Fibroblast of pulmonary artery (primary cell): ENCODE data around the gene FTO.

Experiments used
- DNase-seq: peaks from one replicate; pipeline ENCODE4 v3.0.0-alpha.2; 2010; ENCODE audit warnings: low read depth
- H3K4me3 ChIP-seq: replicated peaks from 2 replicates; pipeline ENCODE4 v1.5.1; 2011; ENCODE audit warnings: low read depth, mild to moderate bottlenecking, control low read depth, low read length, moderate library complexity
- TF ChIP-seq, protein P1 (sequence below): IDR thresholded peaks from 2 replicates; pipeline ENCODE4 v1.5.1; 2011; ENCODE audit warnings: mild to moderate bottlenecking, control low read depth, low read length, inconsistent platforms; ENCODE audit errors: missing control alignments

Gene FTO

DNA sequence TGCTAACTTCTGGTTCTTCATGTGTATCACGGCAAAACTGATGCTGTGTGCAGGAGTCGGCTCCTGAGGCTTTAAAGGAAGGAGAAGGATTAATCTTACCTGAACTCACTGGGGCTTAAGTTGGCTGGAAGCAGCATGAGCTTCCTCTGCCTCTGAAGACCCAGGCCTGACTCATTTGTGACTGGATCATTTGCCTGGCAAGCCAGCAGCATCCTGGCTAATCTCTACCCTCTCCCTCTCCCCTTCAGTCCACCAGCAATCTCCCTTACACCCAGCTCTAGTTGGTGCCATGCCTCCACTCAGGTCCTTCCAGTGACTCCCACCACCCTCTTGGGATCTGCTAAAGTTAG is 432.3 kb downstream of the FTO start:
- DNase-seq, result peak; percentile 44
- H3K4me3 ChIP-seq, result no peak overlapping the region
- TF ChIP-seq, protein P1, sequence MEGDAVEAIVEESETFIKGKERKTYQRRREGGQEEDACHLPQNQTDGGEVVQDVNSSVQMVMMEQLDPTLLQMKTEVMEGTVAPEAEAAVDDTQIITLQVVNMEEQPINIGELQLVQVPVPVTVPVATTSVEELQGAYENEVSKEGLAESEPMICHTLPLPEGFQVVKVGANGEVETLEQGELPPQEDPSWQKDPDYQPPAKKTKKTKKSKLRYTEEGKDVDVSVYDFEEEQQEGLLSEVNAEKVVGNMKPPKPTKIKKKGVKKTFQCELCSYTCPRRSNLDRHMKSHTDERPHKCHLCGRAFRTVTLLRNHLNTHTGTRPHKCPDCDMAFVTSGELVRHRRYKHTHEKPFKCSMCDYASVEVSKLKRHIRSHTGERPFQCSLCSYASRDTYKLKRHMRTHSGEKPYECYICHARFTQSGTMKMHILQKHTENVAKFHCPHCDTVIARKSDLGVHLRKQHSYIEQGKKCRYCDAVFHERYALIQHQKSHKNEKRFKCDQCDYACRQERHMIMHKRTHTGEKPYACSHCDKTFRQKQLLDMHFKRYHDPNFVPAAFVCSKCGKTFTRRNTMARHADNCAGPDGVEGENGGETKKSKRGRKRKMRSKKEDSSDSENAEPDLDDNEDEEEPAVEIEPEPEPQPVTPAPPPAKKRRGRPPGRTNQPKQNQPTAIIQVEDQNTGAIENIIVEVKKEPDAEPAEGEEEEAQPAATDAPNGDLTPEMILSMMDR, result no peak

DNA sequence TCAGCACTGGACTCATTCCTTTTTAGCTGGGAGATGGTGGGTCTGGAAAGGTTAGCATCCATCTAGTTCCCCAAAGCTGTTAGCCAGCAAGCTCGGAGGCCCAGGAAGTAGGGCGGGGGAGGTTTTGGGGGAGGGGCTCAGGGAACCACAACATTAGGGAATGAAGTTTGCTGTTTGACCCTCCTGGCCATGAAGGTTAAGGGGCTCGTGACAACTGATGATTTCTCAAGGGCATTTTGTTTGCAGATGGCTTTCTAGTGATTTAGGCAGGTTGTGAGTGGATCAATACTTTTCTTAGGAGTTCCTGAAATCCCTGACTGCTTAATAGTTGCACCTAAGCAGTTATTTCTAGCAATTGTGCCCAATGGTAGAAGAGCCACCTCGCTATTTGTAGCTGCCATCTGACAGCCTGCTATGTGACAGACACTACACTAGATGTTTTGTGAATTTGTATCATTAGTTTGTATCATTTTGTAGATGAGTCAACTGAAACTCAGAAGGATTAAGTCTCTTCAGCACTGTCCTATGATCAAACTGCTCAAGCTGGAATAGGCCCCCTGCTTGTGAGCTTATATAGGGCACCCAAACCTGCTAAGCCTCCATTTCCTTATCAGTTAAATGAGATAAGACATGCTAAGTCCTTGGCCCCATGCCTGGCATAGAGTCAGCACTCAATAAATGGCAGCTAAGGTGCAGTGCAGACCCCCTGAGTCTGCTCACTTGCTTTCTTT is 436.3 kb downstream of the FTO start:
- no peak overlapping the region for H3K4me3 ChIP-seq
- peak; percentile 10 for DNase-seq
- TF ChIP-seq, protein P1, result no peak

DNA sequence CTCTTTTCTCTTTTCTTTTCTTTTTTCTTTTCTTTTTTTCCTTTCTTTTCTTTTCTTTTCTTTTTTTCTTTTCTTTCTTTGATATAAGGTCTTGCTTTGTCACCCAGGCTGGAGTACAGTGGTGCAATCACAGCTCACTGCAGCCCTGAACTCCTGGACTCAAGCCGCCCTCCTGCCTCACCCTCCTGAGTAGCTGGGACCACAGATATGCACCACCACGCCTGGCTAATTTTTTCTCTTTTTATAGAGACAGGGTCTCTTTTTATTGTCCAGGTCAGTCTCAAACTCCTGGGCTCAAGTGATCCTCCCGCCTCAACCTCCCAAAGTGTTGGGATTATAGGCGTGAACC is 436.8 kb downstream of the FTO start:
- TF ChIP-seq, protein P1, result no peak
- no peak for DNase-seq
- H3K4me3 ChIP-seq, result no peak overlapping the region

DNA sequence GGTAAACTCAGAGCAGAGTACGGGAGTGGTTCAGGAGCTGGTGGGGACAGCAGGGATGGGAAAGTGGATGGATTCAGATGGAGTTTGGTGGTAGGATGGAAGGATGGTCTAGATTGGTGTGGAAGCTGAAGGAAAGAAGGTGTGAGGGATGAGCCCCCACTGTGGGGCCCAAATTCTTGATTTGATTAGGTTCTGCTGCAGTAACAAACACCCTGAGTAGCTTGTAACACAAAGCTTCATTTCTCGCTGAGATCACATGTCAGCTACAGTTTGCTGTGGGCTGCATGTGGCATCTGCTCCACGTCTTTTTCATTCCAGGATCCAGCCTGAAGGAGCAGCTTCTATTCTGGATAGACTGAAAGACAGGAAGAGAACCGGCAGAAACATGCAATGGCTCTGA is 438.8 kb downstream of the FTO start:
- DNase-seq, result no peak
- TF ChIP-seq, protein P1, result no peak

DNA sequence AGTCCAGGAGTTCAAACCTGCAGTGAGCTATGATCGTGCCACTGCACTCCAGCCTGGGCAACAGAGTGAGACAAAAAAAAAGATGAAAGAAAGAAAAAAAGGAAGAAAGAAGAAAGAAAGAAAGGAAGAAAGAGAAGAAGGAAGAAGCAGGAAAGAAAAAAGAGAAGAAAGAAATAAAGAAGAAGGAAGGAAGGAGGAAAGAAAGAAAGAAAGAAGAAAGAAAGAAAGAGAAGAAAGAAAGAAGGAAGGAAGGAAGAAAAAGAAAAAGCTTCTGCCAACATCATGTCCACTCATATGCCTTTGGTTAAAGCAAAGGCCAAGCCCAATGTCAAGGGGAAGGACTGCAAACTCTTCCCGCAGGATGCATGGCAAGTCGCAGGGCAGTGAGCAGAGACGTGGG is 439.5 kb downstream of the FTO start:
- TF ChIP-seq, protein P1, result no peak
- DNase-seq, result no peak
- no peak overlapping the region for H3K4me3 ChIP-seq

More for the DNA sequence above, 438.8 kb downstream of the FTO start:
- H3K4me3 ChIP-seq, result no peak overlapping the region

DNA sequence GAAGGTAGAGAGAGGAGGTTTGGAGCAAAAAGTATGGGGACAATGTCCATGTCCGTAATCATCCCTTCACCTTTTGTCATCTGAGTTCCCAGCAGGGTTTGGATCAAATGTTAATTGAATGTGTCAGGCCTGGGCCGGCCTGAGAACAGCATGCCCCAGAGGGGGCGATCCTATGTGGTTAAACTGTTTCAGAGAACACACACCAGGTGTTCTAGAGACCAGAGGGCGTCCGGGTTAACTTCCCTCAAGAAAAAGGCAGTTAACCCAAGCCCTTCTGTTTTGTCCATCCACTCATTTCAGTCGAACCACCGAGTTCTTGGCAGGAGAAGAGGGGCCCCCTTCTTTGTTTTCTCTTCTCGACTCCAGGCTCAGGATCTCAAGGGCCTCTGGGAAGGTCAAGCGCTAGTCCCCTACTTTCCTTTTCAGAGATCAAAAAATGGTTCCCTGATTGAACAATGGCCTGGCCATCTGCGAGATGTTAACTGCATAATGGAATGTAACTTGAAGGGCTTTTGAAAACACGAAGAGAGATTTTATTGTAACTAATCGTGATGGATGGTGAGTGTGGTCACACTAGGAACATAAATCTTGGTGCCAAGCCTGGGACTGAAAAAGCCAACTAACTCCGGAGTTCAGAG is 440.1 kb downstream of the FTO start:
- no peak for DNase-seq
- H3K4me3 ChIP-seq, result no peak overlapping the region
- TF ChIP-seq, protein P1, result no peak

DNA sequence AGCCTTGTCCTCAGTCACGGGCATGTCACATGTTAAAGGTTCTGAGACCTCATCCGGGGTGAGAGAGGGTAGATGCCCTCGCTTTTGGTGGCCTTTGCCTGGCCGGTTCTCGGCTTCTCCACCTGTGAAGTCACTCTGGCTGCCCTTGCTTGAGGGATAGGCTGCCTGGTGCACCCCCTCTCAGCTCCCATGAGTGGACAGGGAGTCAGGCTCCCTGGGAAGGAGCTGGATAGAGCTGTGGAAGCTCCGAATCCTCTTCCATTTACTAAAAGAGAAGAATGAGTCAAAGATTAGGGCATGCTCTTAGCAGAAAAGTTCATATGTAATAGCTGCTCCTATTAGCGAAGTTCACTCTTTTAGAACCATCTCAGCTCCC is 440.6 kb downstream of the FTO start:
- H3K4me3 ChIP-seq, result no peak overlapping the region
- DNase-seq, result no peak
- TF ChIP-seq, protein P1, result no peak
